ENCODE measurements around the gene EIF4G1. TPM values are rescaled to one million over a fixed set of nuclear protein-coding genes. Genes with fewer than 3 reads are reported as not detected.

The EIF4G1 gene
- total RNA-seq, 1 donor from 2014 or later = 381 TPM

DNA sequence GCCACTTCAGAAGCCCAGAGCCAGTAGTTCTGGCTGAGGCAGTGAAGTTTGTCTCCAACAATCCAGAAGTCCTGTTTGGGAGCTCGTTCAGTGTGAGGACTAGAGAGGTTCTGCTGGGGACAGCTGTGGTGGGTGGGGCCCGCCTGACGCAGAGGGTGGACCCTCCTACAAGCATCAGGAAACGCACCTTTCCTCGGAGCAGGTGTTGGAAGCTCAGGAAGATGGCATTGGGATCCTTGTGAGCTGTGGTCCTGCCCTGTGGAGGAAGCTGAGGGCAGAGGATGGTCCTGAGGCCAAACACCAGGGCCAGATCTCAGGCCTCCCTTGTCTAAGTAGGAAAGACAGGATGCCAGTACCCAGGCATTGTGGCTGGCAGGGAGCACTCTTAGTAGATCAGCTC, 58.5 kb downstream of the EIF4G1 start:
- TF ChIP-seq, protein P1, sequence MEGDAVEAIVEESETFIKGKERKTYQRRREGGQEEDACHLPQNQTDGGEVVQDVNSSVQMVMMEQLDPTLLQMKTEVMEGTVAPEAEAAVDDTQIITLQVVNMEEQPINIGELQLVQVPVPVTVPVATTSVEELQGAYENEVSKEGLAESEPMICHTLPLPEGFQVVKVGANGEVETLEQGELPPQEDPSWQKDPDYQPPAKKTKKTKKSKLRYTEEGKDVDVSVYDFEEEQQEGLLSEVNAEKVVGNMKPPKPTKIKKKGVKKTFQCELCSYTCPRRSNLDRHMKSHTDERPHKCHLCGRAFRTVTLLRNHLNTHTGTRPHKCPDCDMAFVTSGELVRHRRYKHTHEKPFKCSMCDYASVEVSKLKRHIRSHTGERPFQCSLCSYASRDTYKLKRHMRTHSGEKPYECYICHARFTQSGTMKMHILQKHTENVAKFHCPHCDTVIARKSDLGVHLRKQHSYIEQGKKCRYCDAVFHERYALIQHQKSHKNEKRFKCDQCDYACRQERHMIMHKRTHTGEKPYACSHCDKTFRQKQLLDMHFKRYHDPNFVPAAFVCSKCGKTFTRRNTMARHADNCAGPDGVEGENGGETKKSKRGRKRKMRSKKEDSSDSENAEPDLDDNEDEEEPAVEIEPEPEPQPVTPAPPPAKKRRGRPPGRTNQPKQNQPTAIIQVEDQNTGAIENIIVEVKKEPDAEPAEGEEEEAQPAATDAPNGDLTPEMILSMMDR (IDR thresholded peaks at IDR 0.05; ENCODE audit: insufficient read depth, low read length, poor library complexity, severe bottlenecking) = no peak
- peaks cover 27% of the 10 kb centered on the region for H3K27me3 ChIP-seq (ENCODE audit: control insufficient read depth, insufficient read depth, low read length)
- H3K36me3 ChIP-seq (ENCODE audit: control insufficient read depth, insufficient read depth, low read length) = peaks cover 5% of the 10 kb centered on the region
- H3K4me3 ChIP-seq (ENCODE audit: low read depth, low read length) = no peak overlapping the region
- DNase-seq (ENCODE audit: low read depth) = no peak

DNA sequence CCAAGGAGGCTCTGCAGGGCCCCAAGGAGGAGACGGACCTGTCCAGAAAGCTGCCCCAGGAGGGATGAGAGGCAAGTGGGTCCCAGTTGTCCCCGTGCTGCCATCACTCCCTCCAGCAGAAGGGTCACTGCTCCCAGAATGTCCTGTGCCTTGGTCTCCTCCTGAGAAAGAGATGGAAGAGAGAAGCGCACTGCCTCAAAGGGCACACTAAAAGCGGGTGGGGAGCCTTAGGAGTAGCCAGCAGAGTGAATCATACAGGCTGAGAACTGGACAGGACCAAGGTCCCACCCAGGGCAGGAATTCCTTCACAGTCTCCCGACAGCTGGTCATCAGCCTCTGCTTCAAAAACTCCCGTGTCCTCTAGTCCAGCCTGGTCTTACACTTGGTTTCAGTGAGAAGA, 59.0 kb downstream of the EIF4G1 start:
- Histone ChIP-seq H3K27me3 (ENCODE audit: control insufficient read depth, insufficient read depth, low read length) (peaks cover 31% of the 10 kb centered on the region), H3K36me3 (ENCODE audit: control insufficient read depth, insufficient read depth, low read length) (peaks cover 3% of the 10 kb centered on the region), H3K4me3 (ENCODE audit: low read depth, low read length) (no peak overlapping the region)
- no peak for DNase-seq (ENCODE audit: low read depth)
- TF ChIP-seq, protein P1 (IDR thresholded peaks at IDR 0.05; ENCODE audit: insufficient read depth, low read length, poor library complexity, severe bottlenecking) = no peak

DNA sequence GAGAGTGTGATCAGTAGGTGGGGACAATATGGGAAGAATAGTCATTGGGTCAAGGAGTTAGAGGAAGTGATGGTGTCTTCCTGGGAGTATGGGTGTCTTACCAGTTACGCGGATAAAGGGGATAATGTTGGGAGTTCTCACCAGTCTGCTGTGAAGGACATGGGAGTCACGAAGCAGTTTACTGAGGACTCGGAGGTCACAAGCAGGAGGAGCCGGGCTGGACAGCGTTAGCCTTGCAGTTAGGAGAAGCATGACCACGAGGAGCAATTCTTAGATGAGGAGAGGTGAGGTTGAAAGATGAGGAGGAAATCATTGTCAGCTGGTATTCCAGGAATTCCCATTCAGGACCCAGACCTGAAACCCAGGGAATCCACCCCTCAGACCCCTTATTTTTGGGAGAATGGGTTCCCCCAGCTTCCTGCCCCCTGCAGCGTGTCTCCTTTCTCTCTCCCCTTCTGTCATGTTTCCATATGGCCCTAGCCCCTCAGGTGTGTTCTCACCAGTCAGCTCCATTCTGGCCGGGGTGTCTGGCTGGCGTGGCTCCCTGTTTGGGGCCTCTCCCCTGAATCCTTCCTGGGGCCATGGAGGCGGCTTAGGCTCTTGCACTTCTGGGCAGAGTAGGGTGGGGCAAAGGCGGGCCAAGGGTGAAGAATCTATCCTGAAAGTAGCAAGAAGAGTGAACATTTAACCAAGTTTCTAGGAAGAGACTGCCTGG, 61.5 kb downstream of the EIF4G1 start:
- H3K36me3 ChIP-seq (ENCODE audit: control insufficient read depth, insufficient read depth, low read length) = no peaks in the 10 kb centered on the region
- TF ChIP-seq, protein P1 (IDR thresholded peaks at IDR 0.05; ENCODE audit: insufficient read depth, low read length, poor library complexity, severe bottlenecking) = no peak
- peaks cover 48% of the 10 kb centered on the region for H3K27me3 ChIP-seq (ENCODE audit: control insufficient read depth, insufficient read depth, low read length)

DNA sequence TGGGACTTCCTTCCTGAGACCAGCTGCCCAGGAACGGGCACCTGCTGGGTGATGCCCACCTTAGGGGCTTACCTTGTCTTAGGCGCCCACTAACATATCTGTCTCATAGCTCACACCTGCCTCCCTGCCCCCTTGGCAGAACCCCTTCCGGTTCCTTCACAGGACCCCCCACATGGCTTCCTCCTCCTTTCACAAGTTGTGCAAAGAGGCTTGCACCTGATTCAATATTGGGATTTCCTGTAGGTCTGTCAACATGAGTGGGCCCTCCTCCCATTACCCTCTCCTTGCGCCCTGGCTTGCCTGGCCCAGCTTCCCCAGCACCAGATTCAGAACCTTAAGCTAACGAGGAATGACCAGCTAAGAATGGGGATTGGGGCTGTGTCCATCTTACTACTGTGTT, 63.0 kb downstream of the EIF4G1 start:
- no peak for DNase-seq (ENCODE audit: low read depth)
- Histone ChIP-seq H3K27me3 (ENCODE audit: control insufficient read depth, insufficient read depth, low read length) (peaks cover 63% of the 10 kb centered on the region), H3K36me3 (ENCODE audit: control insufficient read depth, insufficient read depth, low read length) (no peaks in the 10 kb centered on the region), H3K4me3 (ENCODE audit: low read depth, low read length) (no peak overlapping the region)
- TF ChIP-seq, protein P1 (IDR thresholded peaks at IDR 0.05; ENCODE audit: insufficient read depth, low read length, poor library complexity, severe bottlenecking) = no peak

More for the DNA sequence above, 61.5 kb downstream of the EIF4G1 start:
- DNase-seq (ENCODE audit: low read depth) = no peak
- no peak overlapping the region for H3K4me3 ChIP-seq (ENCODE audit: low read depth, low read length)

DNA sequence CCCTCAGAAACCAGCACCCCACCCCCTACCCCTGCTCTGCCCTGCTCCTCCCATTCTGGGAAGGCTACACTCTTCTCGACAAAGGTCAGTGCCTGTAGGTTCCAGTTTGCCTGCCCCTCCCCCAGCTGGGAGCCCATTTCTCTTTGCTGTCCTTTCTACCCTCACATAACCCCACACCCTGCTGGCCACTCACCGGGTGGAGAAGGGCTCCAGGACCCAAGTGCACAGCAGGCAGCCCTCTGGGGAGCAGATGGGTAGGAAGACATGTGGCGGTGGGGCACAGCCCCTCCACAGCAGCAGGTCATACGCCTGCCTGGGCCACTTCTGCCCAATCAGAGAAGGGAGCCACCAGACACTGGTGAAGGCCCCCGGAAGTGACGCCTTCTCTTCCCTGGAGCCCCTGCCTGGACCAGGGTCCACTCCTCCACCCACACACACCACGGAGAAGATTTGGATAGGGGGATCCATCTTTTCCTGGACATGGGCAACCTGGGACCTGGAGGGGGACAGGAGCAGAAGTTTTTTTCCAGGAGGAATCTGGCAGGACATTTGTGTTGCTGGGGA, 63.6 kb downstream of the EIF4G1 start, which contains the start of gene THPO:
Gene THPO (minus strand): TSS at position 326 of the 564 bp plus-strand sequence. CDS start 1,948 bp downstream, outside the sequence.
- no peak within 1 kb of the TSS for H3K4me3 ChIP-seq (ENCODE audit: low read depth, low read length)
- TF ChIP-seq, protein P1 (IDR thresholded peaks at IDR 0.05; ENCODE audit: insufficient read depth, low read length, poor library complexity, severe bottlenecking) = no peak
- no peak for DNase-seq (ENCODE audit: low read depth)
- H3K36me3 ChIP-seq (ENCODE audit: control insufficient read depth, insufficient read depth, low read length) = no peaks in the 10 kb centered on the region
- peaks cover 67% of the 10 kb centered on the region for H3K27me3 ChIP-seq (ENCODE audit: control insufficient read depth, insufficient read depth, low read length)
